Activated CD8-positive, alpha-beta memory T cell treated with anti-CD3 and anti-CD28 coated beads for 1 hour (primary cell): ENCODE data around the gene SAP130.

Experiments
- DNase-seq, 2 donors: peaks; one replicate each; pipeline ENCODE4 v3.0.0-alpha.2; 2020; ENCODE audit warnings: low read depth in 1 of 2; ENCODE audit errors: extremely low read depth in 1 of 2

The SAP130 gene

GRCh38 chr2:128027801-128028667 lies at the start of gene SAP130:
TSS of gene SAP130 (minus strand) at chr2:128028059. CDS start at chr2:128026292, 1,767 bp downstream.
- DNase-seq: peak; percentile 92 to 96

- DNase-seq: no peak
These were observed 48.7 kb upstream of the SAP130 start for GRCh38 chr2:128076461-128077106.

- DNase-seq: no peak
These were observed 45.4 kb upstream of the SAP130 start for GRCh38 chr2:128073278-128073677.

GRCh38 chr2:128069769-128070168 lies 41.9 kb upstream of the SAP130 start:
- no peak for DNase-seq

GRCh38 chr2:128064353-128064752 lies 36.5 kb upstream of the SAP130 start:
- no peak for DNase-seq

- DNase-seq: no peak
These were observed 34.7 kb upstream of the SAP130 start for GRCh38 chr2:128062571-128062970.

- no peak for DNase-seq
These were observed 30.3 kb upstream of the SAP130 start for GRCh38 chr2:128058114-128058513.

- no peak for DNase-seq
These were observed 29.5 kb upstream of the SAP130 start for GRCh38 chr2:128057334-128057733.

- DNase-seq: no peak
These were observed 26.4 kb upstream of the SAP130 start for GRCh38 chr2:128054104-128054885.

- DNase-seq: no peak
These were observed 25.5 kb upstream of the SAP130 start for GRCh38 chr2:128053331-128053730.

GRCh38 chr2:128043041-128043440 lies 15.2 kb upstream of the SAP130 start:
- no peak for DNase-seq

- DNase-seq: no peak
These were observed 13.7 kb upstream of the SAP130 start for GRCh38 chr2:128041561-128041960.

GRCh38 chr2:128040166-128040771 lies 12.4 kb upstream of the SAP130 start:
- DNase-seq: no peak

- DNase-seq: no peak
These were observed 11.7 kb upstream of the SAP130 start for GRCh38 chr2:128039535-128039934.

- no peak for DNase-seq
These were observed 10.6 kb upstream of the SAP130 start for GRCh38 chr2:128038411-128038810.

- DNase-seq: no peak
These were observed 9.8 kb upstream of the SAP130 start for GRCh38 chr2:128037649-128038048.

GRCh38 chr2:128036748-128037607 lies 9.1 kb upstream of the SAP130 start:
- no peak for DNase-seq

GRCh38 chr2:128032092-128032491 lies 4.2 kb upstream of the SAP130 start:
- DNase-seq: no peak

GRCh38 chr2:128028668-128029054 lies 802 bp upstream of the SAP130 start:
- DNase-seq: no peak

GRCh38 chr2:128027278-128027800 lies 520 bp downstream of the SAP130 start:
- DNase-seq: peak; percentile 96 to 97
